ENCODE results near the gene COX20.

The COX20 gene

DNA sequence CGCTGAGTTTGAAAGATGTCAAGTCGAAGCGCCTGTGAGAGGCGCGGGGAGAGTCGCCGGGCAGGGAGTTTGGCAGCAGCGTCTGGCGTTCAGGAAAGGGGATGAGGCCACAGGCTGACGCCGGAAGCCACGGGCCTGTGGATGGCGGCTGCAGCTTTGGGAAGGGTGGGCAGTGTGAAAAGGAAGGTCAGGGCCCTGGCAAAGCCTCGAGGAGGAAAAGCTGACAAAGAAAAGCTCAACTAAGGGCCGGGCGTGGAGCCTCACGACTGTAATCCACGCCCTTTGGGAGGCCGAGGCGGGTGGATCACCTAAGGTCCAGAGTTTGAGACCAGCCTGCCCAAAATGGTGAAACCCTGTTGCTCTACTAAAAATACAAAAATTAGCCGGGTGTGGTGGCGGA is 25.2 kb upstream of the COX20 start:
- H3K27ac ChIP-seq = no peak overlapping the region
- TF ChIP-seq, protein P1, sequence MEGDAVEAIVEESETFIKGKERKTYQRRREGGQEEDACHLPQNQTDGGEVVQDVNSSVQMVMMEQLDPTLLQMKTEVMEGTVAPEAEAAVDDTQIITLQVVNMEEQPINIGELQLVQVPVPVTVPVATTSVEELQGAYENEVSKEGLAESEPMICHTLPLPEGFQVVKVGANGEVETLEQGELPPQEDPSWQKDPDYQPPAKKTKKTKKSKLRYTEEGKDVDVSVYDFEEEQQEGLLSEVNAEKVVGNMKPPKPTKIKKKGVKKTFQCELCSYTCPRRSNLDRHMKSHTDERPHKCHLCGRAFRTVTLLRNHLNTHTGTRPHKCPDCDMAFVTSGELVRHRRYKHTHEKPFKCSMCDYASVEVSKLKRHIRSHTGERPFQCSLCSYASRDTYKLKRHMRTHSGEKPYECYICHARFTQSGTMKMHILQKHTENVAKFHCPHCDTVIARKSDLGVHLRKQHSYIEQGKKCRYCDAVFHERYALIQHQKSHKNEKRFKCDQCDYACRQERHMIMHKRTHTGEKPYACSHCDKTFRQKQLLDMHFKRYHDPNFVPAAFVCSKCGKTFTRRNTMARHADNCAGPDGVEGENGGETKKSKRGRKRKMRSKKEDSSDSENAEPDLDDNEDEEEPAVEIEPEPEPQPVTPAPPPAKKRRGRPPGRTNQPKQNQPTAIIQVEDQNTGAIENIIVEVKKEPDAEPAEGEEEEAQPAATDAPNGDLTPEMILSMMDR (conservative IDR thresholded peaks at IDR 0.05) = no peak
- no peak for TF ChIP-seq ZFX (IDR thresholded peaks at IDR 0.05)

DNA sequence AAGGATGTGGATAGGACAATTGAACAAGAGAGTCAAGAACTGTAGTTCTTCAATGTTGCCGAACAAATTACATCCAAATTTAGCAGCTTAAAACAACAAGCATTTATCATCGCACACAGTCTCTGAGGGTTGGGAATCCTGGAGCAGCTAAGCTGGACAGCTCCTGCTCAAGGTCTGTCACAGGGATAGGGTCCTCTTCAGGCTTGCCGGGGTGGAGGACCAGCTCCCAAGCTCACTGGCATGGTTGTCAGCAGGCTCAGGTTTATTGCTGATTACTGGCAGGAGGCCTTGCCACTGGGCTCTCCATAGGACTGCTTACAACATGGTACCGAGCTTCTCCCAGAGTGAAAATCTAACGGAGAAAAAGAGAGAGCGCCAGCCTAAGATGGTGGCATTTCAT is 22.1 kb upstream of the COX20 start:
- no peak overlapping the region for H3K27ac ChIP-seq
- no peak for TF ChIP-seq ZFX (IDR thresholded peaks at IDR 0.05)
- TF ChIP-seq, protein P1 (conservative IDR thresholded peaks at IDR 0.05) = no peak

GRCh38 chr1:244815600-244816099 is 19.8 kb upstream of the COX20 start:
- H3K27ac ChIP-seq = no peak overlapping the region
- TF ChIP-seq, protein P1 (conservative IDR thresholded peaks at IDR 0.05) = no peak
- no peak for TF ChIP-seq ZFX (IDR thresholded peaks at IDR 0.05)

DNA sequence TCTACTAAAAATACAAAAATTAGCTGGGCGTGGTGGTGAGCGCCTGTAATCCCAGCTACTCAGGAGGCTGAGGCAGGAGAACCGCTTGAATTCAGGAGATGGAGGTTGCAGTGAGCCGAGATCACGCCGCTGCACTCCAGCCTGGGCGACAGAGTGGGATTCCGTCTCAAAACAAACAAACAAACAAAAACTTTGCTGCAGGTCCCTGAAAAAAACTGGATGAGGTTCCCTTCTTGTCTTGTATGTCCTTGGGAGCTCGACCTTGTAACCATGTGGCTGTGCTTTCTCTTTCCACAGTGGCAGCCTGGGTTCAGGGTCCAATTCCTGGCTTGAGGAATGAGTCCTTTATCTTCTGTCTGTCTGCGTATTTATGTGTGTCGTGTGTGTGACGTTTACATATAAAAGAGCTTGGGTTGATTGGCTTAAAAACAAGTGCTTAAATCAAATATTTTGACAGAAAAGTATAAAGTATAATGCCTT is 18.0 kb upstream of the COX20 start:
- no peak overlapping the region for H3K27ac ChIP-seq
- TF ChIP-seq, protein P1 (conservative IDR thresholded peaks at IDR 0.05) = no peak
- no peak for TF ChIP-seq ZFX (IDR thresholded peaks at IDR 0.05)

- no peak for TF ChIP-seq ZFX (IDR thresholded peaks at IDR 0.05)
- TF ChIP-seq, protein P1 (conservative IDR thresholded peaks at IDR 0.05) = no peak
These were observed 15.3 kb upstream of the COX20 start for GRCh38 chr1:244820131-244820530.

DNA sequence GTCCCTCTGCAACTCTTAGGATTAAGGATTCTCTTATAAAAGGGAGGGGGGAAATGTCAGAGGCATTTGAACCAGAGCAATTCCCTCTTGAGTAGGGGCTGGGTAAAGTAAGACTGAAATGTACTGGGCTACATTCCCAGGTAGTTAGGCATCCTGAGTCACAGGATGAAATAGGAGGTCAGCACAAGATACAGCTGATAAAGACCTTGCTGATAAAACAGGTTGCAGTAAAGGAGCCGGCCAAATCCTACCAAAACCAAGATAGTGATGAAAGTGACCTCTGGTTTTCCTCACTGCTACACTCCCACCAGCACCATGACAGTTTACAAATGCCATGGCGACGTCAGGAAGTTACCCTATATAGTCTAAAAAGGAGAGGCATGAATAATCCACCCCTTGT is 14.3 kb upstream of the COX20 start:
- H3K27ac ChIP-seq = no peak overlapping the region
- TF ChIP-seq, protein P1 (conservative IDR thresholded peaks at IDR 0.05) = no peak
- TF ChIP-seq ZFX (IDR thresholded peaks at IDR 0.05) = no peak

More at GRCh38 chr1:244820131-244820530, 15.3 kb upstream of the COX20 start:
- H3K27ac ChIP-seq = no peak overlapping the region

GRCh38 chr1:244822878-244823277 is 12.6 kb upstream of the COX20 start:
- no peak overlapping the region for H3K27ac ChIP-seq
- TF ChIP-seq ZFX (IDR thresholded peaks at IDR 0.05) = no peak
- TF ChIP-seq, protein P1 (conservative IDR thresholded peaks at IDR 0.05) = no peak
